ENCODE data around the gene SGSM1. TPM values are rescaled to one million over a fixed set of nuclear protein-coding genes. Genes with fewer than 3 reads are reported as not detected.

The SGSM1 gene
- polyA plus RNA-seq, 3 donors = not detected

- H4K20me1 ChIP-seq (ENCODE audit: insufficient read depth, low read length) = no peaks in the 10 kb centered on the region
- no peak overlapping the region for H3K27ac ChIP-seq (ENCODE audit: low read depth in 1 of 2, low read length in 2 of 2)
- peaks cover 0 to 1% (median 0%) of the 10 kb centered on the region in 7 donors for H3K9me3 Mint-ChIP-seq
- no peak overlapping the region for H2AFZ ChIP-seq (ENCODE audit: insufficient read depth, low read depth, low read length, poor library complexity, severe bottlenecking)
- TF ChIP-seq, protein P1, sequence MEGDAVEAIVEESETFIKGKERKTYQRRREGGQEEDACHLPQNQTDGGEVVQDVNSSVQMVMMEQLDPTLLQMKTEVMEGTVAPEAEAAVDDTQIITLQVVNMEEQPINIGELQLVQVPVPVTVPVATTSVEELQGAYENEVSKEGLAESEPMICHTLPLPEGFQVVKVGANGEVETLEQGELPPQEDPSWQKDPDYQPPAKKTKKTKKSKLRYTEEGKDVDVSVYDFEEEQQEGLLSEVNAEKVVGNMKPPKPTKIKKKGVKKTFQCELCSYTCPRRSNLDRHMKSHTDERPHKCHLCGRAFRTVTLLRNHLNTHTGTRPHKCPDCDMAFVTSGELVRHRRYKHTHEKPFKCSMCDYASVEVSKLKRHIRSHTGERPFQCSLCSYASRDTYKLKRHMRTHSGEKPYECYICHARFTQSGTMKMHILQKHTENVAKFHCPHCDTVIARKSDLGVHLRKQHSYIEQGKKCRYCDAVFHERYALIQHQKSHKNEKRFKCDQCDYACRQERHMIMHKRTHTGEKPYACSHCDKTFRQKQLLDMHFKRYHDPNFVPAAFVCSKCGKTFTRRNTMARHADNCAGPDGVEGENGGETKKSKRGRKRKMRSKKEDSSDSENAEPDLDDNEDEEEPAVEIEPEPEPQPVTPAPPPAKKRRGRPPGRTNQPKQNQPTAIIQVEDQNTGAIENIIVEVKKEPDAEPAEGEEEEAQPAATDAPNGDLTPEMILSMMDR (IDR thresholded peaks at IDR 0.05) = no peak
- no peaks in the 10 kb centered on the region for H3K79me2 ChIP-seq (ENCODE audit: insufficient read depth, low read length)
- H3K9ac ChIP-seq (ENCODE audit: insufficient read depth, low read length, poor library complexity, severe bottlenecking) = no peak overlapping the region
- H3K27me3 ChIP-seq (ENCODE audit: control insufficient read depth in 2 of 2, insufficient read depth in 2 of 2, low read length in 2 of 2) = no peaks in the 10 kb centered on the region
- H3K4me3 ChIP-seq (replicated peaks in 1 of 3; ENCODE audit: low read depth in 2 of 3, low read length in 3 of 3) = no peak overlapping the region
- H3K9me3 ChIP-seq (replicated peaks in 1 of 2; ENCODE audit: control insufficient read depth in 1 of 2, insufficient read depth in 1 of 2, low read length in 2 of 2) = no peaks in the 10 kb centered on the region
- 100% methylated on average over 6 of the region's 11 CpGs for WGBS (ENCODE audit: insufficient coverage)
- no peaks in the 10 kb centered on the region for H3K36me3 ChIP-seq (replicated peaks in 1 of 2; ENCODE audit: control insufficient read depth in 1 of 2, insufficient read depth in 2 of 2, low read length in 2 of 2)
- H3K4me3 Mint-ChIP-seq = no peak overlapping the region
- H3K4me1 Mint-ChIP-seq = no peaks in the 10 kb centered on the region
- H3K4me2 ChIP-seq (replicated peaks; ENCODE audit: extremely low read depth, low read length, poor library complexity, severe bottlenecking) = no peak overlapping the region
- DNase-seq = no peak
- no peaks in the 10 kb centered on the region for H3K4me1 ChIP-seq (ENCODE audit: control insufficient read depth in 1 of 2, insufficient read depth in 2 of 2, low read length in 2 of 2)
- H3K36me3 Mint-ChIP-seq = no peaks in the 10 kb centered on the region
- intact Hi-C loops (cut with micrococcal nuclease) = no loop called here
- no peak overlapping the region for H3K27ac Mint-ChIP-seq
- H3K27me3 Mint-ChIP-seq (ENCODE audit: low read depth in 3 of 3) = peaks cover 2 to 10% (median 4%) of the 10 kb centered on the region in 3 donors
Measured at GRCh38 chr22:24962835-24963234, 156.8 kb downstream of the SGSM1 start.

DNA sequence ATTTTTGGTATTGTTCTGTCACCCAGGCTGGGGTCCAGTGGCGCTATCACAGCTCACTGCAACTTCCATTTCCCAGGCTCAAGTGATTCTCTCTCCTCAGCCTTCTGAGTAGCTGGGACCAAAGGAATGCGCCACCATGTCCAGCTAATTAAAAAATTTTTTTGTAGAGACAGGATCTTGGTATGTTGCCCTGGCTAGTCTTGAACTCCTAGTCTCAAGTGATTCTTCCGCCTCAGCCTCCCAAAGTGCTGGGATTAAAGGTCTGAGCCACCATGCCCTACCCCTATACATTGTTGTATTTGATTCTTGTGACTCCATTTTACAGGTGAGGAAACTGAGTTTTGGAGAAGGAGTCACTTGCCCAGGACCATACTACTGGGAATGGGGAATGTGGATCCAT, 158.4 kb downstream of the SGSM1 start:
- no peak overlapping the region for H3K4me2 ChIP-seq (replicated peaks; ENCODE audit: extremely low read depth, low read length, poor library complexity, severe bottlenecking)
- no CpG with 5 or more reads among the region's 3 CpGs for WGBS (ENCODE audit: insufficient coverage)
- no peaks in the 10 kb centered on the region for H3K36me3 ChIP-seq (replicated peaks in 1 of 2; ENCODE audit: control insufficient read depth in 1 of 2, insufficient read depth in 2 of 2, low read length in 2 of 2)
- no peaks in the 10 kb centered on the region for H4K20me1 ChIP-seq (ENCODE audit: insufficient read depth, low read length)
- Mint-ChIP-seq H3K36me3 (no peaks in the 10 kb centered on the region), H3K9me3 (peaks cover 0 to 1% (median 0%) of the 10 kb centered on the region in 7 donors), H3K27ac (no peak overlapping the region), H3K27me3 (ENCODE audit: low read depth in 3 of 3) (peaks cover 0 to 7% (median 2%) of the 10 kb centered on the region in 3 donors), H3K4me1 (no peaks in the 10 kb centered on the region), H3K4me3 (no peak overlapping the region)
- no peaks in the 10 kb centered on the region for H3K4me1 ChIP-seq (ENCODE audit: control insufficient read depth in 1 of 2, insufficient read depth in 2 of 2, low read length in 2 of 2)
- no peak overlapping the region for H3K9ac ChIP-seq (ENCODE audit: insufficient read depth, low read length, poor library complexity, severe bottlenecking)
- H3K9me3 ChIP-seq (replicated peaks in 1 of 2; ENCODE audit: control insufficient read depth in 1 of 2, insufficient read depth in 1 of 2, low read length in 2 of 2) = no peaks in the 10 kb centered on the region
- intact Hi-C loops (cut with micrococcal nuclease) = no loop called here
- no peaks in the 10 kb centered on the region for H3K79me2 ChIP-seq (ENCODE audit: insufficient read depth, low read length)
- no peaks in the 10 kb centered on the region for H3K27me3 ChIP-seq (ENCODE audit: control insufficient read depth in 2 of 2, insufficient read depth in 2 of 2, low read length in 2 of 2)
- no peak overlapping the region for H3K4me3 ChIP-seq (replicated peaks in 1 of 3; ENCODE audit: low read depth in 2 of 3, low read length in 3 of 3)
- no peak overlapping the region for H2AFZ ChIP-seq (ENCODE audit: insufficient read depth, low read depth, low read length, poor library complexity, severe bottlenecking)
- H3K27ac ChIP-seq (ENCODE audit: low read depth in 1 of 2, low read length in 2 of 2) = no peak overlapping the region
- no peak for DNase-seq
- TF ChIP-seq, protein P1 (IDR thresholded peaks at IDR 0.05) = no peak

Measured in CD14-positive monocyte (primary cell).